ENCODE measurements around the gene OTOP2. TPM values are rescaled to one million over a fixed set of nuclear protein-coding genes. Genes with fewer than 3 reads are reported as not detected.

Gene OTOP2
- total and polyA plus RNA-seq, 9 of the 15 experiments (the other 6 are each of a cell fraction or from before 2014, with no cell fraction given) = 0.04 to 0.36 (median 0.14) TPM; not detected in 1

- TF ChIP-seq CREB3 (tag; conservative IDR thresholded peaks at IDR 0.05; ENCODE audit: low read depth) = peak; percentile 87; the same call in 1 of the 2 replicates
- TF ChIP-seq ZNF324 (CRISPR knock-in tag; IDR thresholded peaks at IDR 0.05) = no peak; the same call in 1 of the 2 replicates
- no peak for TF ChIP-seq SFPQ (IDR thresholded peaks at IDR 0.05; ENCODE audit: low read depth, low read length)
- 0 out of 4 replicates have a peak, but pooled peaks of 1 of the 2 experiments have one; percentile 64 for TF ChIP-seq HDAC1 (IDR thresholded peaks at IDR 0.05)
- no peak for TF ChIP-seq CHAMP1 (IDR thresholded peaks at IDR 0.05)
- TF ChIP-seq ASH1L (IDR thresholded peaks at IDR 0.05; ENCODE audit: borderline replicate concordance, low read depth, partially characterized antibody) = no peak
- TF ChIP-seq ZNF668 (CRISPR knock-in tag; IDR thresholded peaks at IDR 0.05) = peak; percentile 80; the same call in 1 of the 2 replicates
- peak; percentile 24; the same call in 1 of the 2 replicates for TF ChIP-seq HIVEP1 (CRISPR knock-in tag; IDR thresholded peaks at IDR 0.05)
- TF ChIP-seq SMC3 (conservative IDR thresholded peaks at IDR 0.05; ENCODE audit: insufficient read depth, low read depth, low read length) = no peak
- no peak for TF ChIP-seq ZNF436 (CRISPR knock-in tag; IDR thresholded peaks at IDR 0.05)
- no peak; the same call in 1 of the 2 replicates for TF ChIP-seq MEF2D (tag; conservative IDR thresholded peaks at IDR 0.05; ENCODE audit: low read depth)
- peak; percentile 26; the same call in 1 of the 2 replicates for TF ChIP-seq CREM (IDR thresholded peaks at IDR 0.05; ENCODE audit: low read depth)
- no peak for TF ChIP-seq ZKSCAN1 (IDR thresholded peaks at IDR 0.05; ENCODE audit: low read depth, low read length)
- TF ChIP-seq IFI16 (CRISPR knock-in tag; IDR thresholded peaks at IDR 0.05) = no peak
- TF ChIP-seq MTA1 (IDR thresholded peaks at IDR 0.05; ENCODE audit: borderline replicate concordance) = no peak; the same call in 1 of the 2 replicates
- peak; percentile 79 for TF ChIP-seq CBFA2T3 (IDR thresholded peaks at IDR 0.05)
- no peak for TF ChIP-seq SNIP1 (IDR thresholded peaks at IDR 0.05; ENCODE audit: low read depth)
- TF ChIP-seq POLR3A (IDR thresholded peaks at IDR 0.05; ENCODE audit: borderline replicate concordance, extremely low read depth, insufficient read depth, insufficient read length) = no peak
- TF ChIP-seq SRF (CRISPR knock-in tag; IDR thresholded peaks at IDR 0.05) = no peak
- TF ChIP-seq NBN (IDR thresholded peaks at IDR 0.05; ENCODE audit: low read depth) = peak; percentile 58; the same call in 1 of the 2 replicates
- peak; percentile 83; the same call in 1 of the 2 replicates for TF ChIP-seq GATAD2A (IDR thresholded peaks at IDR 0.05)
- TF ChIP-seq SMARCA4 (IDR thresholded peaks at IDR 0.05) = peak; percentile 79; the same call in 1 of the 2 replicates
- peak; percentile 33; the same call in 1 of the 2 replicates for TF ChIP-seq NFIC (IDR thresholded peaks at IDR 0.05)
Observed at GRCh38 chr17:74875977-74876593, 48.0 kb upstream of the OTOP2 start (continued).
